Inflammatory macrophage treated with lipopolysaccharide for 4 hours (primary cell): ENCODE data around the gene SNURF.
"Not testable (repeated sequence)": the region's sequence is repeated elsewhere in the genome, so short reads cannot be mapped to it uniquely, and the experiment has no call there.

ENCODE experiments used
- DNase-seq: peaks from one replicate; pipeline ENCODE4 v3.0.0-alpha.2; 2020

Gene SNURF, protein sequence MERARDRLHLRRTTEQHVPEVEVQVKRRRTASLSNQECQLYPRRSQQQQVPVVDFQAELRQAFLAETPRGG

DNA sequence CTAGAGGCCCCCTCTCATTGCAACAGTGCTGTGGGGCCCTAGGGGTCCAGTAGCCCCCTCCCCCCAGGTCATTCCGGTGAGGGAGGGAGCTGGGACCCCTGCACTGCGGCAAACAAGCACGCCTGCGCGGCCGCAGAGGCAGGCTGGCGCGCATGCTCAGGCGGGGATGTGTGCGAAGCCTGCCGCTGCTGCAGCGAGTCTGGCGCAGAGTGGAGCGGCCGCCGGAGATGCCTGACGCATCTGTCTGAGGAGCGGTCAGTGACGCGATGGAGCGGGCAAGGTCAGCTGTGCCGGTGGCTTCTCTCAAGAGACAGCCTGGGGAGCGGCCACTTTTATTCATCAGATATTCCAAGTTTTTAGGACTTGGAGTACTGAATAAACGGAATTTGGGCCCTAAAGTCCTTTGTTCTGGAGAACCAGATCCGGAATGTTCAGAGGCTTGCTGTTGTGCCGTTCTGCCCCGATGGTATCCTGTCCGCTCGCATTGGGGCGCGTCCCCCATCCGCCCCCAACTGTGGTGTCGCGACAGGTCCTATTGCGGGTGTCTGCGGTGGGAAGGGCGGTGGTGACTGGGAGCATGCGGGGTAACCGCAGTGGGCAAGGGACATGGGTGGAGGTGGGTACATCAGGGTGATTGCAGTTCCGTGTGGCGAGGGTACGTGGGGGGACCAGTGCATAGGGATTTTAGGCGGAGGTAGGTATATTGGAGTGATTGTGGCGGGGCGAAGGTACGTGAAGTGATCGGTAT lies at the start of gene SNURF, which contains the start of gene SNRPN:
Gene SNURF (plus strand): TSS at position 205 of the 748 bp plus-strand sequence. CDS start 62 bp downstream, at position 267.
Gene SNRPN (plus strand): TSS at position 205 of the 748 bp plus-strand sequence. CDS start 19,467 bp downstream, outside the sequence.
- DNase-seq, result peak; percentile 71

DNA sequence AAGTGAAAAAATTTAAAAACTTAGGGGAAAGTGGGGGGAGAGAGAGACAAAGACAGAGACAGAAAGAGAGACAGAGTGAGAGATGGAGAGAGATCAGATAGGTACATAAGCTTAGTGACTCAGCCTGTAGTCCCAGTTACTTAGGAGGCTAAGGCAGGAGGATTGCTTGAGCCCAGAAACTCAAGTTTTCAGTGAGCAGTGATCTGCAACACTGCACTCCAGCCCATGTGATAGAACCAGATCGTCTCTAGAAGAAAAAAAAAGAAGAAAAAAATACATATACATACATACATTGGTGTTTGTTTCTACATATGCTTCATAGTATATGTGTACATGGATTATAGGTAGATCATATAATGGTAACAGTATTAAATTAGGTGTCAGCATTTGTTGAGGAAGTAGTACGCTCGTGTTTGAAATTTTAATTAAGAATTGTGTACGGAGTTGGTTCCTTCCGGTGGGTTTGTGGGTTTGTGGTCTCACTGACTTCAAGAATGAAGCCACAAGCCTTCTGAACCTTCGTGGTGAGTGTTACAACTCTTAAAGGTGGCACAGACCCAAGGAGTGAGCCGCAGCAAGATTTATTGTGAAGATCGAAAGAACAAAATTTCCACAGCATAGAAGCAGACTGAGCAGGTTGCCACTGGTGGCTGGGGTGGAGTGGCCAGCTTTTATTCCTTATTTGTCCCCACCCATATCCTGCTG lies 38.3 kb upstream of the SNURF start:
- DNase-seq, result no peak

DNA sequence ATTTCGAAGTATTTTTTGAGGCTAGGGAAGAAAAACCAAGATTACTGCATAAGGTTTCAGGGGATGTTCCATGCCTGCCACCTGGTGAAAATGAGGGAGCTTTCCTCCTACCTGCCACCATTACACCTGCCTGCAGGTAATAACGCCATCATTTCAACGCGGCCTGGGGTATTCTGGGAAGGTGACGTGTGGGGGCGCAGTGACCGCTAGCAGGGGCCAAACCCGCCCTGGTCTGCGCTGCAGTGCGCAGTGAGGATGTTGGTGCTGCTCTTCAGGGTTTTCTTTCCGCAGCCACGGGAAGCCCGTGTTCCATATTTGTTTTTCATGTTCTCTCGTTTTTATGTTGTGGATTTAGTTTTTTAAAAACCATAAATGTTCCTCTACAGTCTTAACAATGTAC lies 37.4 kb upstream of the SNURF start:
- no peak for DNase-seq

DNA sequence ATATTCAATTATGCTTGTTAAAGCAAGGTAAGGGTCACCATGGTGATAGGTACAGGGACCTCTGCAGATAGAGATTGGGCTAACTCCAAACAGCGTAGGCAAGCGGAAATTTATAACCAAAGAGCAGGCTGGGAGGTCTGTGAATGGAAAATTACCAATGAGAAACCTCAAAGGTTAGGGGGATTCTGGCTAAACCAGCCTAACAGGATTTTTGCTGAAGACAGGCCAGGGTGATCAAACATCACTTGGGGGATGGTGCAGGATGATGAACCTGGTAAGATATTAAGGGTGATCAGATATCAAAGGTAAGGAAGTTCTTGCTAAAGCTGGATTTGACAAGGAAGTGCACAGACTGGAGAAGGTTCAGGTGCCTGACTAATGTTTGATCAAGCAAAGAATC lies 35.3 kb upstream of the SNURF start:
- DNase-seq, result no peak

DNA sequence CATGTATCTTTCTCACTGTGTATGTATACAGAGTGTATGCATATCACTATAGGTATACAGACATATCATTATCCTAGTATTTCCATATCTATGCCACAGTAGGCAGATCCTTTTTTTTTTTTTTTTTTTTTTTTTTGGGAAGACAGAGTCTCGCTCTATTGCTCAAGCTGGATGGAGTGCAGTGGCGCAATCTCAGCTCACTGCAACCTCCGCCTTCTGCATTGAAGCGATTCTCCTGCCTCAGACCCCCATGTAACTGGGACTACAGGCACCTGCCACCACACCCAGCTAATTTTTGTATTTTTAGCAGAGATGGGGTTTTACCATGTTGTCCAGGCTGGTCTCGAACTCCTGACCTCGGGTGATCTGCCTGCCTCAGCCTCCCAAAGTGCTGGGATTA lies 32.0 kb upstream of the SNURF start:
- not testable (repeated sequence) for DNase-seq

DNA sequence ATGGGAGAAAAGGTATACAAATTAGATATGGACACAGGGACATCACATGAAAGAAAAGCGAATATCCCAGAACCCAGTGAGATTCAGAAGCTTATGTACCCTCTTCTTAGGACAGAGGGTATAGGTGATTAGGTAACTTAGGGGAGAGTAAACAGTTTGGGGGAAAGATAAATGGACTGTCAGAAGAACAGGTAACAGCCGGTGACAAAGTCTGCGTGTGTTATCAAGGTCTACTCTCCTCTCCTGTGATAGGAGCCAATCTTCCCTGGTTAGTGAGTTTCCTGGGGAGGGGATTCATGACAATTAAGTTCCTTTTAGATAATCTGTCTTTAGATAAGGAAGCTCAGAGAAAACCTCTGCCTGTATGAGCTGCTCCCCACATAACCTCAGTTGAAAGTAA lies 30.6 kb upstream of the SNURF start:
- no peak for DNase-seq

DNA sequence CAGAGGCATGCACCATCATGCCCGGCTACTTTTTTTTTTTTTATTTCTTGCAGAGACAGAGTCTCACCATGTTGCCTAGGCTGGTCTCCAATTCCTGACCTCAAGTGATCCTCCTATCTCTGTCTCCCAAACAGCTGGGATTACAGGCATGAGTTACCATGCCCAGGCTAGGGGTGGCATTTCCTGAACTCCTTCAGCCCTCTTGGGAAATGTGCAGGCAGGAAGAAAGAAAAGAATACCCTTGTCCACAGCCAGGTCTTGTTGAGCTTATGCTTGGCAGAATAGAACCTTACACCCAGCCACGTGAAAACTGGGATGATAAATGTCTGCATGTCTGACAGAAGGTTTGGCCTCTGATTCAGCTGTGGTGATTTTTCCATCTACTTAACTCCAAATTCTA lies 30.2 kb upstream of the SNURF start:
- DNase-seq, result no peak

DNA sequence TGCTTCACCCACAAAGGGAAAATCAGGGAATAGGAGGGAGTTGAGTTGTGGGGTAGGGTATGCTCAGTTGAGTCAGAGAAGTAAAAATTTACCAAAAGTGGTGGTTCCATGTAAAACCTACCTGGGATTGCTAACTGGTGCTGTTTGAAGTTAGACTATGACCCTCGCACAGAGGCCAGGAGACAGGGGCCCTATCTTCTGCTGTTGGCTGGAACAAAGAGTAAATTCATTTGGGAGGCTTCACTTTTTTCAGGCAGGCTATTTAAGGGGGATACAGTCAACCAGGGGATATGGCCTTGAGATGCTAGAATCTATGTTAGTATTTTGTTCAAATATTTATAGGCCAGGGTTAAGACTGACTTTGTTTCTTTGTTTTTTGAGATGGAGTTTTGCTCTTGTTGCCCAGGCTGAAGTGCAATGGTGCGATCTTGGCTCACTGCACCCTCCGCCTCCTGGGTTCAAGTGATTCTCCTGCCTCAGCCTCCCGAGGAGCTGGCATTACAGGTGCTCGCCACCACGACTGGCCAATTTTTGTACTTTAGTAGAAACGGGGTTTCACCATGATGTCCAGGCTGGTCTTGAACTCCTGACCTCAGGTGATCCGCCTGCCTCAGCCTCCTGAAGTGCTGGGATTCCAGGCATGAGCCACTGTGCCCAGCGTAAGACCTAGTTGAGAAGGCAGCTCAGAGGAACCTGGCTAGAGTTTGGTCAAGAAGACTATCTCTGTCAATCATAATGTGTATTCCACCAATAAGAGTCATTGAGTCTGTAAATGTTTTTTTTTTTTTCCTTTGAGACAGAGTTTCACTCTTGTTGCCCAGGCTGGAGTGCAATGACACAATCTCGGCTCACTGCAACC lies 22.7 kb upstream of the SNURF start:
- not testable (repeated sequence) for DNase-seq

DNA sequence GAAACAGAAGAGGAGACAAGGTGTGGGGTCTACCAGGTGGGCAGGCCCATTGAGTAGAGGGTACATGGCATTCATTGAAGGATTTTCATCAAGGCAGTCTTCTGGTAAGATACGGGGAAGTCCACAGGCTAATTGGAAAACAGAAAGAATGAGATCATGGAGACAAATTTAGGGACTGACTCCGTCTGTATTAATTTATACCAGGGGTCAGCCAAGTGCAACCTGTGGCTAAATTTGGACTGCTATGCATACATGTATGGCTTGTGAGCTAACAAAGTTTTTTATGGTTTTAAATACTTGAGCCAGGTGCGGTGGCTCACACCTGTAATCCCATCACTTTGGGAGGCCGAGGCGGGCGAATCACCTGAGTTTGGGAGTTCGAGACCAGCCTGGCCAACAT lies 21.1 kb upstream of the SNURF start:
- DNase-seq, result no peak

DNA sequence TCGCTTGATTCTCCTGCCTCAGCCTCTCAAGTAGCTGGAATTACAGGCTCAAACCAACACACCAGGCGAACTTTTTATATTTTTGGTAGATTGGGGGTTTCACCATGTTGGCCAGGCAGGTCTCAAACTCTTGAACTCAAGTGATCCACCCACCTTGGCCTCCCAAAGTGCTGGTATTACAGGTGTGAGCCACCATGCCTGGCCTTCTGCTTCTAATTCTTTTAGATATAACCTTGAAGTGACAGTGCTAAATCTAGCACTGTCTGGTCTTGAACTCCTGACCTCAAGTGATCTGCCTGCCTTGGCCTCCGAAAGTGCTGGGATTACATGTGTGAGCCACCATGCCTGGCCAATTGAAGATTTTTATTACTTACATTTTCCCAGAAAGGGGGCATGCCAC lies 16.6 kb upstream of the SNURF start:
- DNase-seq, result not testable (repeated sequence)

DNA sequence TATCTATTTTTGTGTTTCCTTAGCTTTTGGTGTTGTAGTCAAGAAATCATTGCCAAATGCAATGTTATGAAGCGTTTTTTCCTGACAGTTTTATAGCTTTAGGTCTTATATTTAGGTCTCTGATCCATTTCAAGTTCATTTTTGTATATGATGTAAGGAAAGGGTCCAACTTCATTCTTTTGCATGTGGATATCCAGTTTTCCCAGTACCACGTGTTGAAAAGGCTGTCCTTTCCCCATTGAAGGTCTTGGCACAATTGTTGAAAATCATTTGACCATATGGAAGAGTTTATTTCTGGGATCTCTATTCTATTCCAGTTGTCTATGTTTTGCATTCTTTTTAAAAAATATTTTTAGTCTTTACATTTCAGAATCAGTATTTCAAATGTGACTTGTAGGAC lies 14.6 kb upstream of the SNURF start:
- no peak for DNase-seq

DNA sequence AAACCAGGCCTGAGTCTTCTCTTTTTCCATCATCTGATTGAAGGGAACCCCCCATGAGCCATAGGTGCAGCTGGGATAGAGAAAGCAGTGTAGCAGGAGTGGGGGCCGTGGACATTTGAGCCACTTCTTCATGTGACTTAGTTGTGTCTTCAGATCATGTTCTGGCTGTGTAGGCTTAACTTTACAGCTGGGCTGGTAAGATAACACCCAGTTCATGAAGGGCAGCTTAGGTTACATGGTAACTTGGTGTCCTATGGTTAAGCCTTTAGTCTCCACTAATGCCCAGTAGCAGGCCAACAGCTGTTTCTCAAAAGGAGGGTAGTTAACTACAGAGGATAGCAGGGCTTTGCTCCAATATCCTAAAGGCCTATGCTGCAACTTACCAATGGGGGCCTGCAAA lies 11.4 kb upstream of the SNURF start:
- no peak for DNase-seq

DNA sequence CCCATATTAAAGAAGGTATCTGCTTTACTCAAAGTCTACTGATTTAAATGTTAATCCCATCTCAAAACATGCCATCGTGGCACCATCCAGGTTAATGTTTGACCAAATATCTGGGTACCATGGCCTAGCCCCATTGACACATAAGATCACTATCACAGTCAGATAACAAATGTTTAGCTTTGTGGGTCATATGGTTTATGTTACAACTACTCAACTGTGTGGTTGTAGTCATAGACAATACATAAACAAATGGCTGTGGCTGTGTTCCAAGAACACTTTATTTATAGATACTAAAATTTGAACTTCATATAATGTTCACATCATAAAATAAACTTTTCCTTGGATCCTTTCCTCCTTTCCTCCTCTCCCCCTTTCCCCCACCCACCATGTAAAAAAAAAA lies 9.8 kb upstream of the SNURF start:
- no peak for DNase-seq

DNA sequence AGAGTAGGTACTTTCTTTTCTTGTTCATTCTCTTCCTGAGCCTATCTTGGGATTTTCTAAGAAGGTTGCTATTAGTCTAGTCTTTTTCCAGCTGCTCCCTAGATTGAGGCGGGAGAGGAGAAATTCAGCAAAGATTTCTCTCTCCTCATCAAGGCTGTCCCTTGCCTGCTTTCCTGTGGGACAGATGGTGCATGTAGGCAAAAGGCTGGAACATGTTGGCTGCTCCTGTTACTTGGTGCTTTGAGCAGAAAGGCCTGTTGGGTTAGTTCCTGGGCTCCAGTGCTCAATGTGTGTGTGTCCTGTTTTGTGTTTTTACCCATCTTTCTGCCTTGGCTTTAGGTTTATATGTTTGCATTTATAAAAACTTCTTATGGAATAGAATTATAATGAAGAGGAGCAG lies 9.1 kb upstream of the SNURF start:
- DNase-seq, result no peak

DNA sequence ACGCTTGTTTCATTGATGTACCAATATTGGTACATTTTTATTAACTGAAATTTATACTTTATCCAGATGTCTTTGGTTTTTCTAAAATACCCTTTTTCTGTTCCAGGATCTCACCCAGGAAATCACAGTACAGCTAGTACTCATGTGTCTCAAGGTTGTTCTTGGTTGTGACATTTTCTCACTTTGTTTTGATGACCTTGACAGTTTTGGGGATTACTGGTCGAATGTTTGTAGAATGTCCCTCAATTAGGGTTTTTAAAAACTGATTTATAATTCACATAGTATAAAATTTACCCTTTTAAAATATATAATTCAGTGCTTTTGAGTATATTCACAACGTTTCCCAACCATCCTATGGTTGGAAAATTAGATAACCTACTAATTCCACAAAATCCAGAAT lies 6.3 kb upstream of the SNURF start:
- no peak for DNase-seq

DNA sequence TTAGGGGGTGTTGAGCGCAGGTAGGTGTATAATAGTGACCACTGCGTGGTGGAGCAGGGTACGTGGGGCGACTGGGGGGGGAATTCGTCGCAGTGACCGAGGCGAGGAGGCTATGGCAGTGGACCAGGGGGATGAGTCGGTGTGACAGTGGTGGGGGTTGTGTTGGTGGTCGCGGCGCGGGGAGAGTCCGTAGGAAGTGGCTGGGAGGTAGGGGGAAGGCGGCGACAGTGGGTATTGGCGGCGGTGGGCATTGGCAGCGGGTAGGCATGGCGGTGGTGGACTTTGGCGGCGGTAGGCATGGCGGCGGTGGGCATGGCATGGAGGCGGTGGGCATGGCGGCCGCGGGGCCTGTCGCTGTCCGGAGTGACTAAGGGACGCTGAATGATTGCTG lies 739 bp downstream of the SNURF start:
- no peak for DNase-seq

DNA sequence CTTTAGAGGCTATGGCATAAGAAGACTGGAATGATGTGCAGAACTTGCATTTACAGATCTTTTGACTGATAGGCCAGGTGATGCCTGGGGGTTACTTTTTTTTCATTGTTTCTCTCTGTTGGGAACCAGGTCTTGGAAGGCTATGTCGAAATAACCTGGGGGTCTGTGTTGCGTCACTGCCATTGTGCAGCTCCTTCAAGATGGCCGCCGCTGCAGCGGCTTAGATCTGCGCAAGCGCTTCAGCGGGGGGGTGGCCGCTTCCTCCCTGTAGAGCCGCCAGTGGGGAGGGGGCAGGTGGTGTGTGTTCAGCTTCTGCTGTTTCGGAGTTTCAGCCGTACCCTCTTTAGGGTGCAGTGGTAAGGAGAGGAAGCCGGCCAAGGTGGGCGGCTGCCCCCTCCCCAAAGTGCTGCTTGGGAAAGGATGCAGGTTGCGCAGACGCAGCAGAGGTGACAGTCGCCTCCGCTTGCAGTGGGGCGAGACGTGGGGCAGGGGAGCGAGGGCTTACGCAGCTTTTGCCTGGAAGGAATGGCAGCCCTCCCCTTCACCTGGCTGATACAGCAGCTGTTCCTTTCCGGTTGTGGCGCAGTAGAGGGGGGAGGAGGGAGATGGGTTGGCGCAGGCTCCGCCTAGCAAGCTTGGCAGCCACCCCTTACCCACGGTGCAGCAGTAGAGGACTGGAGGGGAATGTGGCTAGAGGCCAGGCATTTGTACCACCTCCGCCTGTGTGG lies 1.5 kb downstream of the SNURF start:
- peak; percentile 40 for DNase-seq

DNA sequence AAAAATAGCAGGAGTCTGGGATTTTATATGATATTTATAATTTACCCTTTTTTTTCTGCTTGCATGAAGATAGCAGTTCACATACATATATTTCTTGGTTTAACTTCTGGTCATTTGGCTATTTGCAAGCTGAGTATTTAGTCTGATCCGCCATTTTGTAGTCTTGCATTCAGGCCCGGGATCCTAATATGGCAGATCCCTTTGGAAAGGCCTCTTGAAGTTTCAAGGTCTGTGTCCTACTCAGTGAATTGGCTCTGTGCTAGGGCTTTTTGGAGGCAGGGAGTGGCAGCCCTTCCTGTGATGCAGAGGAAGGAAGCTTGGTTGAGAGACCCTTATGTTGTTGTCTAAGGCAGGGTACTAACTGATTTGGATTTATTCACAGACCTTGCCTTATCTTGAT lies 2.9 kb downstream of the SNURF start:
- no peak for DNase-seq

DNA sequence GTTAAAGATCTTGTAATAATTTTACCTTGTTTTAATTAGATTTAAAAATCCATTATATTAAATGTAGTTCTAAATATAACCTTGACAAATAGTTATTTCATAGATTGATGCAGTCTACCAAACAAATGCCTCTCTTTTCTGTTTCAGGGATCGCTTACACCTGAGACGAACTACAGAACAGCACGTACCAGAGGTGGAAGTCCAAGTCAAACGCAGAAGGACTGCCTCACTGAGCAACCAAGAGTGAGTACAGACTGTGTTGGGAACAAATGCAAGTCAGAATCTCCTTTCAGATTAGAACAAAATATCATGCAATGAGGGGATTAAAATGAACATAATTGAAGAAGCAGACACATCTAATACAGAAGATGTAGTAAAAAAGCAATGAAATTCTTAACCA lies 7.2 kb downstream of the SNURF start:
- DNase-seq, result no peak

DNA sequence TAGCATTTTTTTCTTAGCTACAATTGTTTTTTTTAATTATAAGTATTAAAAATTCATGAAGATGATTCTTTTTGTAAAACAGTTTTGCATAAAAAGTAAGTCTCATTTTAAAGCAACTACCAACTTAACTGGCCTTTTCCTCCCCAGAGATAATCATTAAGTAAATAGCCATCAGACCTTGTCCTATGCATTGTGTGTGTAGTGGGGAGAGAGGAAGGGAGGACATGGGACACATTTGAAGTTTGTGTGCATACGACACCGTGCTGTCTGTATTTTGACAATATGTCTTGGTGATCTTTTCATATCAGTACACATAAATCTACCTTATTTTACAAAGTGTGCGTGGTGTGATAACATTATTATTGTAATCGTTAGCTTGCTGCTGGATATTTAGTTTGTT lies 8.1 kb downstream of the SNURF start:
- DNase-seq, result no peak

DNA sequence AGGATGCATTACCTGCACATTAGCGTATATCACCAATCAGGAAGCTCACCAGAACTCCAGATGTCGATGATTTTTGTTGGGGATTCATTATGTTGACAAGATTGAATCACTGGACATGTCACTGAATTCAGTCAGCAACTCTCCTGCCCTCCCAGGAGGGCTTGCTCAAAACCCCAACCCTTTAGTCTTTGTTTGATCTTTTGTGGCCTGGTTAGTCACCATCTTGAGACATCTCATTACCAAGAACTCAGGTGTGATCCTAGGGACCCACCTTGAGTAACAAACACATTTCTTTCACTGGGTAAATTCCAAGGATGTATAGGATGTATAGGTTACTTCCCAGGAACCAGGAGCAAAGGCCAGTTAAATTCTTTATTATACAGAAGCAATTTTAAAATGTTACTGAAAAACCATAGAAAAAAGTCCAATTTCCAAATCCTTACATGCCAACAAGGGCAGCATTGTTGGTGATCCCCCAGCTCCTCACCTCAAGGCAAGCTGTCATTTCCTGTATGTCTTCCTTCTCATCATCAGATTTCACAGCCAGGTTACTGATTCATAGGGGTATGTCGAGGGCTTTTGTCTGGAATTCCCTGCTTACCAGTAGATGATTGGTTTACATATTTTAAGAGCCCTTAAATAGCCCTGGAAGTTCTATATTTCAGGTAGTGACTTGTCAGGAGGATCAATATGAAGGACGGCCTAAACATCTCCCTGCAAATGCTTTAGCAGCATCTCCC lies 11.7 kb downstream of the SNURF start:
- DNase-seq, result no peak

DNA sequence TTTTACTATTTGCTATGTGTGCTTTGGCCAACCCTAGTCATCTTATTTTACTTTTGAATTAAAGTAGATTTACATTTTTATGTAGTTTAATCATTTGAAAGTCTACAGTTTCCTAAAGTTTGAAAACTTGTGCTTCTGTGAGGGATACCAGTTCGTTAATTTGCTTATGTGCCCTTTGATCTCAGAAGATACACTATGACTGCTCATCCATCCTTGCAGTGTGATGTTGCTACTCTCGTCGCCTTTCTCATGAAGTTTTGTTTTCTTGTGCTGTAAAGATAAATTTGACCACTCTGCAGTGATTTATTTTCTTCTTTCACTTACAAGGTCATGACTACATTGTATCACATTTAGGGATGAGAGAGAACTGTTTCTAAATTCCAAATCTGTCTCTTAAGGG lies 16.3 kb downstream of the SNURF start:
- DNase-seq, result no peak
